ENCODE measurements around the gene CD2AP. TPM values are rescaled to one million over a fixed set of nuclear protein-coding genes. Genes with fewer than 3 reads are reported as not detected.

Gene CD2AP
- total and polyA plus RNA-seq, 2 donors (not counting 1 experiment from before 2014, with no cell fraction given) = 4.7 to 43.3 TPM

GRCh38 chr6:47451162-47451561 is 26.4 kb upstream of the CD2AP start:
- Histone ChIP-seq H3K9ac (ENCODE audit: low read length) (no peak overlapping the region), H3K79me2 (ENCODE audit: control insufficient read depth, insufficient read depth, low read length) (no peaks in the 10 kb centered on the region), H3K4me1 (ENCODE audit: control insufficient read depth in 2 of 2, insufficient read depth in 2 of 2, low read length in 2 of 2) (no peaks in the 10 kb centered on the region), H3K4me2 (replicated peaks; ENCODE audit: low read depth, low read length, poor library complexity, severe bottlenecking) (no peak overlapping the region), H3K27ac (ENCODE audit: low read length in 2 of 2) (no peak overlapping the region), H3K27me3 (replicated peaks in 1 of 4; ENCODE audit: control extremely low read depth in 1 of 4, control insufficient read depth in 3 of 4, insufficient read depth in 4 of 4, low read length in 3 of 4) (no peaks in the 10 kb centered on the region), H3K4me3 (ENCODE audit: control extremely low read depth in 1 of 5, extremely low read depth in 1 of 5, insufficient read depth in 1 of 5, low read depth in 2 of 5, low read length in 4 of 5) (no peak overlapping the region), H4K20me1 (ENCODE audit: control insufficient read depth, insufficient read depth, low read length, poor library complexity, severe bottlenecking) (no peaks in the 10 kb centered on the region), H2AFZ (ENCODE audit: insufficient read depth, low read depth, low read length, poor library complexity, severe bottlenecking) (no peak overlapping the region), H3K9me3 (ENCODE audit: control extremely low read depth in 1 of 3, control insufficient read depth in 2 of 3, insufficient read depth in 1 of 3, low read length in 2 of 3) (no peaks in the 10 kb centered on the region), H3K36me3 (replicated peaks in 1 of 2; ENCODE audit: control extremely low read depth in 1 of 2, control insufficient read depth in 1 of 2, extremely low read depth in 1 of 2, insufficient read depth in 2 of 2, low read length in 1 of 2) (no peaks in the 10 kb centered on the region)
- Mint-ChIP-seq H3K27me3 (no peaks in the 10 kb centered on the region), H3K4me3 (no peak overlapping the region), H3K9me3 (ENCODE audit: insufficient read depth) (no peaks in the 10 kb centered on the region), H3K27ac (no peak overlapping the region), H3K4me1 (no peaks in the 10 kb centered on the region)
- ChIA-PET CTCF (no interaction called here), POLR2A (no interaction called here)
- no peak for ATAC-seq (ENCODE audit: low read depth)
- WGBS (ENCODE audit: insufficient coverage) = no CpG with 5 or more reads among the region's 2 CpGs
- DNase-seq = no peak
- intact Hi-C loops (cut with micrococcal nuclease) = no loop called here
- TF ChIP-seq EZH2 (IDR thresholded peaks at IDR 0.05; ENCODE audit: borderline replicate concordance, insufficient read depth, low read depth, low read length, poor library complexity, severe bottlenecking) (no peak), CTCF (IDR thresholded peaks at IDR 0.05) (no peak)

- WGBS (ENCODE audit: insufficient coverage) = no CpG with 5 or more reads among the region's 2 CpGs
- no peak overlapping the region for H3K4me2 ChIP-seq (replicated peaks; ENCODE audit: low read depth, low read length, poor library complexity, severe bottlenecking)
- no peaks in the 10 kb centered on the region for H4K20me1 ChIP-seq (ENCODE audit: control insufficient read depth, insufficient read depth, low read length, poor library complexity, severe bottlenecking)
- Mint-ChIP-seq H3K4me3 (no peak overlapping the region), H3K27ac (no peak overlapping the region), H3K9me3 (ENCODE audit: insufficient read depth) (no peaks in the 10 kb centered on the region), H3K4me1 (no peaks in the 10 kb centered on the region), H3K27me3 (no peaks in the 10 kb centered on the region)
- ATAC-seq (ENCODE audit: low read depth) (no peak), DNase-seq (no peak)
- no peaks in the 10 kb centered on the region for H3K79me2 ChIP-seq (ENCODE audit: control insufficient read depth, insufficient read depth, low read length)
- H3K4me1 ChIP-seq (ENCODE audit: control insufficient read depth in 2 of 2, insufficient read depth in 2 of 2, low read length in 2 of 2) = no peaks in the 10 kb centered on the region
- no peak overlapping the region for H2AFZ ChIP-seq (ENCODE audit: insufficient read depth, low read depth, low read length, poor library complexity, severe bottlenecking)
- TF ChIP-seq CTCF (IDR thresholded peaks at IDR 0.05) = no peak
- no peak for TF ChIP-seq EZH2 (IDR thresholded peaks at IDR 0.05; ENCODE audit: borderline replicate concordance, insufficient read depth, low read depth, low read length, poor library complexity, severe bottlenecking)
- no peaks in the 10 kb centered on the region for H3K36me3 ChIP-seq (replicated peaks in 1 of 2; ENCODE audit: control extremely low read depth in 1 of 2, control insufficient read depth in 1 of 2, extremely low read depth in 1 of 2, insufficient read depth in 2 of 2, low read length in 1 of 2)
- H3K9ac ChIP-seq (ENCODE audit: low read length) = no peak overlapping the region
- intact Hi-C loops (cut with micrococcal nuclease) = no loop called here
- no peak overlapping the region for H3K4me3 ChIP-seq (ENCODE audit: control extremely low read depth in 1 of 5, extremely low read depth in 1 of 5, insufficient read depth in 1 of 5, low read depth in 2 of 5, low read length in 4 of 5)
- H3K9me3 ChIP-seq (ENCODE audit: control extremely low read depth in 1 of 3, control insufficient read depth in 2 of 3, insufficient read depth in 1 of 3, low read length in 2 of 3) = no peaks in the 10 kb centered on the region
- ChIA-PET CTCF (no interaction called here), POLR2A (no interaction called here)
- H3K27ac ChIP-seq (ENCODE audit: low read length in 2 of 2) = no peak overlapping the region
- no peaks in the 10 kb centered on the region for H3K27me3 ChIP-seq (replicated peaks in 1 of 4; ENCODE audit: control extremely low read depth in 1 of 4, control insufficient read depth in 3 of 4, insufficient read depth in 4 of 4, low read length in 3 of 4)
Observed at GRCh38 chr6:47452899-47453298, 24.7 kb upstream of the CD2AP start.

Measured in B cell (primary cell).